ENCODE data around the gene TEX264. TPM values are rescaled to one million over a fixed set of nuclear protein-coding genes. Genes with fewer than 3 reads are reported as not detected.

TEX264 gene
- total and polyA plus RNA-seq, 2 of the 13 experiments (the other 11 are each of a cell fraction or from before 2014, with no cell fraction given): 35.2 to 52.1 TPM

GRCh38 chr3:51696954-51697353, 25.9 kb downstream of the TEX264 start:
- in situ Hi-C loops (cut with HindIII; ENCODE audit: extremely low pct_ligation_motif_present, low pct_unique_long_range_greater_than_20kb) (no loop called here), intact Hi-C loops (cut with micrococcal nuclease; ENCODE audit: unreplicated experiment) (no loop called here)
- no peaks in the 10 kb centered on the region for H3K4me1 ChIP-seq (ENCODE audit: insufficient read depth, low read length)
- 96% methylated on average over 9 of the region's 10 CpGs for WGBS (ENCODE audit: low lambda C conversion rate)
- peaks cover 21 to 39% of the 10 kb centered on the region in 2 experiments for H3K36me3 ChIP-seq (replicated peaks in 1 of 2; ENCODE audit: control insufficient read depth in 1 of 2, insufficient read depth in 2 of 2, low read length in 2 of 2)
- no peak for FAIRE-seq
- ChIA-PET CTCF (ENCODE audit: low intra/inter-chr PET ratio, low total read pairs) (no interaction called here), POLR2A (no interaction called here)
- H4K20me1 ChIP-seq (ENCODE audit: insufficient read depth, low read length): 0 out of 2 replicates have a peak, but pooled peaks cover 2% of the 10 kb centered on the region
- no peak overlapping the region for H3K27ac ChIP-seq (ENCODE audit: extremely low read length, insufficient read depth, low read length)
- H3K9ac ChIP-seq (ENCODE audit: insufficient read depth, low read depth, low read length): no peak overlapping the region
- no peak for ATAC-seq
- no peaks in the 10 kb centered on the region for H3K9me3 ChIP-seq (ENCODE audit: low read length)
- H3K79me2 ChIP-seq (ENCODE audit: insufficient read depth, low read length): no peaks in the 10 kb centered on the region
- no peak overlapping the region for H2AFZ ChIP-seq (ENCODE audit: low read length)
- no peaks in the 10 kb centered on the region for H3K27me3 ChIP-seq (ENCODE audit: control insufficient read depth in 1 of 2, insufficient read depth in 2 of 2, low read length in 2 of 2)
- no peak for TF ChIP-seq ZIK1 (CRISPR knock-in tag; IDR thresholded peaks at IDR 0.05; ENCODE audit: borderline replicate concordance, low read depth)
- peak; percentile 45 for TF ChIP-seq RFX1 (IDR thresholded peaks at IDR 0.05)
- H3K4me2 ChIP-seq (ENCODE audit: low read depth, low read length): no peak overlapping the region
- no peak overlapping the region for H3K4me3 ChIP-seq (replicated peaks in 1 of 3; ENCODE audit: insufficient read depth in 1 of 3, low read depth in 2 of 3, low read length in 3 of 3)
- DNase-seq (ENCODE audit: low spot score): no peak
- no TSS peak for BruUV-seq (replicated peaks)

GRCh38 chr3:51698209-51698608, 27.2 kb downstream of the TEX264 start:
- no peak for DNase-seq (ENCODE audit: low spot score)
- Histone ChIP-seq H3K9me3 (ENCODE audit: low read length) (no peaks in the 10 kb centered on the region), H3K27ac (ENCODE audit: extremely low read length, insufficient read depth, low read length) (no peak overlapping the region), H3K4me2 (ENCODE audit: low read depth, low read length) (no peak overlapping the region), H3K4me3 (replicated peaks in 1 of 3; ENCODE audit: insufficient read depth in 1 of 3, low read depth in 2 of 3, low read length in 3 of 3) (no peak overlapping the region), H3K36me3 (replicated peaks in 1 of 2; ENCODE audit: control insufficient read depth in 1 of 2, insufficient read depth in 2 of 2, low read length in 2 of 2) (peaks cover 13 to 36% of the 10 kb centered on the region in 2 experiments), H3K9ac (ENCODE audit: insufficient read depth, low read depth, low read length) (no peak overlapping the region), H3K27me3 (ENCODE audit: control insufficient read depth in 1 of 2, insufficient read depth in 2 of 2, low read length in 2 of 2) (no peaks in the 10 kb centered on the region), H2AFZ (ENCODE audit: low read length) (no peak overlapping the region), H4K20me1 (ENCODE audit: insufficient read depth, low read length) (0 out of 2 replicates have a peak, but pooled peaks cover 2% of the 10 kb centered on the region), H3K4me1 (ENCODE audit: insufficient read depth, low read length) (no peaks in the 10 kb centered on the region), H3K79me2 (ENCODE audit: insufficient read depth, low read length) (no peaks in the 10 kb centered on the region)
- 97% methylated on average over 6 of the region's 6 CpGs for WGBS (ENCODE audit: low lambda C conversion rate)
- CTCF ChIA-PET (ENCODE audit: low intra/inter-chr PET ratio, low total read pairs): no interaction called here
- POLR2A ChIA-PET: no interaction called here
- no peak for FAIRE-seq
- in situ Hi-C loops (cut with HindIII; ENCODE audit: extremely low pct_ligation_motif_present, low pct_unique_long_range_greater_than_20kb) (no loop called here), intact Hi-C loops (cut with micrococcal nuclease; ENCODE audit: unreplicated experiment) (no loop called here)
- no peak for ATAC-seq
- BruUV-seq (replicated peaks): no TSS peak
- TF ChIP-seq XBP1 (CRISPR knock-in tag; IDR thresholded peaks at IDR 0.05) (no peak), FOXO1 (CRISPR knock-in tag; IDR thresholded peaks at IDR 0.05) (no peak), ZNF672 (CRISPR knock-in tag; IDR thresholded peaks at IDR 0.05) (no peak), ZNF724P (CRISPR knock-in tag; IDR thresholded peaks at IDR 0.05; ENCODE audit: borderline replicate concordance) (no peak), U2AF2 (IDR thresholded peaks at IDR 0.05; ENCODE audit: low read depth, low read length) (no peak), ZNF33A (CRISPR knock-in tag; IDR thresholded peaks at IDR 0.05; ENCODE audit: borderline replicate concordance) (no peak), ATF6 (CRISPR knock-in tag; conservative IDR thresholded peaks at IDR 0.05) (no peak), SIX1 (CRISPR knock-in tag; IDR thresholded peaks at IDR 0.05; ENCODE audit: borderline replicate concordance) (no peak), ZNF234 (CRISPR knock-in tag; conservative IDR thresholded peaks at IDR 0.05) (no peak), NPAS2 (CRISPR knock-in tag; IDR thresholded peaks at IDR 0.05; ENCODE audit: borderline replicate concordance) (no peak), REL (CRISPR knock-in tag; conservative IDR thresholded peaks at IDR 0.05) (no peak), ZNF782 (CRISPR knock-in tag; IDR thresholded peaks at IDR 0.05; ENCODE audit: borderline replicate concordance) (no peak)
